ENCODE results near the gene MYADML2. TPM values are rescaled to one million over a fixed set of nuclear protein-coding genes. Genes with fewer than 3 reads are reported as not detected.

The MYADML2 gene
- total RNA-seq, 1 experiment from 2014 or later = 0.22 TPM

DNA sequence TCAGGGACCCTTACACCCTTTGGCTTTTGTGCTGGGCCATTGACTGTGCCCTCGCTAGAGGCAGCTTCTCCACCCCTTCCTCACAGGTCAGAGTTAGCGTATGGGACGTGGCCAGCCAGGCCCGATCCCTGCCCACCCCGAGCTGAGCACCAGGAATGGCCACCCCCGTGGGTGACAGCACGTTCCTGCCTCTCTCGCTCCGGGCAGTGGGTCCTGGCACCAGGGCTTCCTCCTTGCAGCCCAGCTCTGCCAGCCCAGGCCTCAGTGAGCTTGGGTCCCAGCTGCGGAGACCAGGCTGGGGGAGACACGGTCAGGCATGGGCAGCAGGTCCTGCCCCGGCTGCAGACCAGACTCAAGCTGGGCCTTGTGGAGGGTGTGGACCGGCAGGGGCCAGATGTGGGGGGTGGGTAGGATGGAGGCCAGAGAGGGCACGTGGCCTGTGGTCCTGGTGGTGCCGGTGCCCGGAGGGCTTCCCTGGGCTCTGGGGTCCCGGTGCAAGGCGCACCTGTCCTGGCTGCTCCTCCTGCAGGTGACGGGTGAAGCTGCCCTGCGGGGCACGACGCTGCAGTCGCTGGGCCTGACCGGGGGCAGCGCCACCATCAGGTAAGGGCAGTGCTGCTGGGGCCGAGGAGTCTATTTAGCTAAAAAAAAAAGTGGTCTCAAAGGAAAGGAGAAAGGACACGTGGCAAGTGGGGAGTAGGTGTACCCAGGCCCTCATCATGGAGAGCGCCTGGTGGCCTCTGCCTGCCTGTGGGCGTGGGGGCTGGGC lies 48.6 kb upstream of the MYADML2 start:
- H3K79me2 ChIP-seq (ENCODE audit: insufficient read depth, low read length) = no peaks in the 10 kb centered on the region
- no peak overlapping the region for H3K23ac ChIP-seq (ENCODE audit: insufficient read length, low read depth, low read length)
- H2BK15ac ChIP-seq (ENCODE audit: low read depth, low read length) = no peak overlapping the region
- H3K4ac ChIP-seq (ENCODE audit: low read depth, low read length) = no peak overlapping the region
- WGBS (ENCODE audit: extremely low coverage, insufficient read length, low lambda C conversion rate) = no CpG with 5 or more reads among the region's 29 CpGs
- H2AK5ac ChIP-seq (ENCODE audit: insufficient read length, low read length) = no peak overlapping the region
- TF ChIP-seq, protein P1, sequence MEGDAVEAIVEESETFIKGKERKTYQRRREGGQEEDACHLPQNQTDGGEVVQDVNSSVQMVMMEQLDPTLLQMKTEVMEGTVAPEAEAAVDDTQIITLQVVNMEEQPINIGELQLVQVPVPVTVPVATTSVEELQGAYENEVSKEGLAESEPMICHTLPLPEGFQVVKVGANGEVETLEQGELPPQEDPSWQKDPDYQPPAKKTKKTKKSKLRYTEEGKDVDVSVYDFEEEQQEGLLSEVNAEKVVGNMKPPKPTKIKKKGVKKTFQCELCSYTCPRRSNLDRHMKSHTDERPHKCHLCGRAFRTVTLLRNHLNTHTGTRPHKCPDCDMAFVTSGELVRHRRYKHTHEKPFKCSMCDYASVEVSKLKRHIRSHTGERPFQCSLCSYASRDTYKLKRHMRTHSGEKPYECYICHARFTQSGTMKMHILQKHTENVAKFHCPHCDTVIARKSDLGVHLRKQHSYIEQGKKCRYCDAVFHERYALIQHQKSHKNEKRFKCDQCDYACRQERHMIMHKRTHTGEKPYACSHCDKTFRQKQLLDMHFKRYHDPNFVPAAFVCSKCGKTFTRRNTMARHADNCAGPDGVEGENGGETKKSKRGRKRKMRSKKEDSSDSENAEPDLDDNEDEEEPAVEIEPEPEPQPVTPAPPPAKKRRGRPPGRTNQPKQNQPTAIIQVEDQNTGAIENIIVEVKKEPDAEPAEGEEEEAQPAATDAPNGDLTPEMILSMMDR (conservative IDR thresholded peaks at IDR 0.05) = peak; percentile 56
- no peak overlapping the region for H2AFZ ChIP-seq (ENCODE audit: low read length)
- peak; percentile 79 for DNase-seq
- no peak overlapping the region for H4K91ac ChIP-seq (ENCODE audit: insufficient read length, low read depth, low read length)
- no peak overlapping the region for H3K4me2 ChIP-seq (ENCODE audit: insufficient read depth, insufficient read length, low read length)
- no peak overlapping the region for H4K8ac ChIP-seq (replicated peaks; ENCODE audit: insufficient read length, low read depth, low read length)
- H3K56ac ChIP-seq (ENCODE audit: insufficient read length, low read depth, low read length) = no peak overlapping the region
- no peak overlapping the region for H4K5ac ChIP-seq (ENCODE audit: insufficient read length, low read depth, low read length)
- no peaks in the 10 kb centered on the region for H3K27me3 ChIP-seq (ENCODE audit: insufficient read depth, low read length)
- H3K27me3 Mint-ChIP-seq (ENCODE audit: low read depth) = no peaks in the 10 kb centered on the region
- no peak overlapping the region for H2BK20ac ChIP-seq (ENCODE audit: low read depth, low read length, poor library complexity, severe bottlenecking)
- H3K23me2 ChIP-seq (ENCODE audit: insufficient read length, low read depth, low read length, poor library complexity, severe bottlenecking) = no peaks in the 10 kb centered on the region
- no peak overlapping the region for H3K18ac ChIP-seq (ENCODE audit: insufficient read length, low read depth, low read length)
- H3K14ac ChIP-seq (ENCODE audit: insufficient read depth, low read length) = no peak overlapping the region
- H3T11ph ChIP-seq (ENCODE audit: low read length) = no peak overlapping the region
- no peaks in the 10 kb centered on the region; the same call in 1 of the 2 replicates for H3K4me1 ChIP-seq (ENCODE audit: insufficient read depth, low read length)
- H2BK5ac ChIP-seq (ENCODE audit: insufficient read length, low read length) = no peak overlapping the region
- H3K9me3 Mint-ChIP-seq = no peaks in the 10 kb centered on the region
- H4K20me1 ChIP-seq (ENCODE audit: control insufficient read depth, insufficient read depth, insufficient read length) = no peaks in the 10 kb centered on the region
- H3K9ac ChIP-seq (ENCODE audit: extremely low read depth, insufficient read length, low read length) = no peak overlapping the region
- H3K4me1 Mint-ChIP-seq = peaks cover 16 to 31% of the 10 kb centered on the region in 2 experiments
- H2BK120ac ChIP-seq (ENCODE audit: low read depth, low read length, poor library complexity, severe bottlenecking) = no peak overlapping the region
- H3K27ac ChIP-seq (ENCODE audit: insufficient read length, low read depth, low read length) = no peak overlapping the region
- peak overlapping the region in 2 of 3 experiments; percentile 36 to 87; a peak in 2 of 7 replicates for H3K27ac Mint-ChIP-seq
- H3K4me3 Mint-ChIP-seq = no peak overlapping the region
- H3K36me3 Mint-ChIP-seq (ENCODE audit: insufficient read depth in 1 of 3, low read depth in 3 of 3) = peaks cover 0 to 12% (median 11%) of the 10 kb centered on the region in 3 experiments; a peak in 6 of 7 replicates
- H3K79me1 ChIP-seq (ENCODE audit: insufficient read depth, low read depth, low read length, poor library complexity, severe bottlenecking) = no peaks in the 10 kb centered on the region
- no peak overlapping the region for H2BK12ac ChIP-seq (ENCODE audit: insufficient read length, low read depth, low read length)
- H3K9me3 ChIP-seq (ENCODE audit: control insufficient read depth, low read depth, low read length) = no peaks in the 10 kb centered on the region

All from H9 (cell line).